ENCODE results near the gene WFIKKN1. TPM values are rescaled to one million over a fixed set of nuclear protein-coding genes. Genes with fewer than 3 reads are reported as not detected.

Gene WFIKKN1
- total and polyA plus RNA-seq, 2 of the 13 experiments (the other 11 are each of a cell fraction or from before 2014, with no cell fraction given) = 1.7 to 4.9 TPM

DNA sequence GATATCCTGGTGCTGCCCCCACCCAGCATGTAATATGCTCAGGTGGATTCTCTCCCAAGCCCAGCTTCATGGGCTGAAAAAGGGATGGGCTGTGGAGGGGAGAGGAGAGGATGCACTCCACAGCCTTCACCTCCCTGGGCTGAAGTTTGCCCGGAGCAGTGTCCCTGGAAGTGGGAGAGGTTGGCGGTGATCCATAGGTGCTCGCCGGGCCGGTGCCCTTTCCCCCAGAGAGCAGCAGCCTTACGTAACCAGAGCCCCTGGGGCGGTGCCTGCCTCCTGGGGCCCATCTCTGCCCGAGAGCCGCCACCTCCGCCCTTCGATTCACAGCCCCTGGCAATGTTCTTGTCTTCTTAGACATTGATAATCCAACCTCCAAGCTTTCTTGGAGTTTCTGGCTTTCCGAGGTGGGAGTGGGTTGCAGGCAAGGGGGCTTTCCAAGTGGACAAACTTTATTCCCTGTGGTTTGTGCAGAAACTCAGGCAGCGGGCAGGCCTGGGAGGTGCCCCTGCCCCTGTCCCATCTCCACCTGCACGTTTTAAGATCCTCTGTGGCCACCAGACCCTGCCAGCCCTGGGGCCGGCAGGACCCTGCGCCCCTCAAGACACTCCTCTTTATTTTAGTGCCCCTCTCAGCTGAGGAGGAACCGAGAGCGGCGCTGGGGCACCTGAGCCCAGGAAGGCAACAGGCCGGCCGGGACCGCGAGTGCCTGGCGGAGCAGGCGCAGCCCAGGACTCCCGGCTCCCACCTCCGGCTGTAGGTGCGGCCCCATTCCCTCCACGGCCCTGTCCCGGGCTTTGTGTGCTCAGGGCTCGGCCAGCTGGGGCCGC is 15.3 kb downstream of the WFIKKN1 start (continued):
- TF ChIP-seq, protein P1, sequence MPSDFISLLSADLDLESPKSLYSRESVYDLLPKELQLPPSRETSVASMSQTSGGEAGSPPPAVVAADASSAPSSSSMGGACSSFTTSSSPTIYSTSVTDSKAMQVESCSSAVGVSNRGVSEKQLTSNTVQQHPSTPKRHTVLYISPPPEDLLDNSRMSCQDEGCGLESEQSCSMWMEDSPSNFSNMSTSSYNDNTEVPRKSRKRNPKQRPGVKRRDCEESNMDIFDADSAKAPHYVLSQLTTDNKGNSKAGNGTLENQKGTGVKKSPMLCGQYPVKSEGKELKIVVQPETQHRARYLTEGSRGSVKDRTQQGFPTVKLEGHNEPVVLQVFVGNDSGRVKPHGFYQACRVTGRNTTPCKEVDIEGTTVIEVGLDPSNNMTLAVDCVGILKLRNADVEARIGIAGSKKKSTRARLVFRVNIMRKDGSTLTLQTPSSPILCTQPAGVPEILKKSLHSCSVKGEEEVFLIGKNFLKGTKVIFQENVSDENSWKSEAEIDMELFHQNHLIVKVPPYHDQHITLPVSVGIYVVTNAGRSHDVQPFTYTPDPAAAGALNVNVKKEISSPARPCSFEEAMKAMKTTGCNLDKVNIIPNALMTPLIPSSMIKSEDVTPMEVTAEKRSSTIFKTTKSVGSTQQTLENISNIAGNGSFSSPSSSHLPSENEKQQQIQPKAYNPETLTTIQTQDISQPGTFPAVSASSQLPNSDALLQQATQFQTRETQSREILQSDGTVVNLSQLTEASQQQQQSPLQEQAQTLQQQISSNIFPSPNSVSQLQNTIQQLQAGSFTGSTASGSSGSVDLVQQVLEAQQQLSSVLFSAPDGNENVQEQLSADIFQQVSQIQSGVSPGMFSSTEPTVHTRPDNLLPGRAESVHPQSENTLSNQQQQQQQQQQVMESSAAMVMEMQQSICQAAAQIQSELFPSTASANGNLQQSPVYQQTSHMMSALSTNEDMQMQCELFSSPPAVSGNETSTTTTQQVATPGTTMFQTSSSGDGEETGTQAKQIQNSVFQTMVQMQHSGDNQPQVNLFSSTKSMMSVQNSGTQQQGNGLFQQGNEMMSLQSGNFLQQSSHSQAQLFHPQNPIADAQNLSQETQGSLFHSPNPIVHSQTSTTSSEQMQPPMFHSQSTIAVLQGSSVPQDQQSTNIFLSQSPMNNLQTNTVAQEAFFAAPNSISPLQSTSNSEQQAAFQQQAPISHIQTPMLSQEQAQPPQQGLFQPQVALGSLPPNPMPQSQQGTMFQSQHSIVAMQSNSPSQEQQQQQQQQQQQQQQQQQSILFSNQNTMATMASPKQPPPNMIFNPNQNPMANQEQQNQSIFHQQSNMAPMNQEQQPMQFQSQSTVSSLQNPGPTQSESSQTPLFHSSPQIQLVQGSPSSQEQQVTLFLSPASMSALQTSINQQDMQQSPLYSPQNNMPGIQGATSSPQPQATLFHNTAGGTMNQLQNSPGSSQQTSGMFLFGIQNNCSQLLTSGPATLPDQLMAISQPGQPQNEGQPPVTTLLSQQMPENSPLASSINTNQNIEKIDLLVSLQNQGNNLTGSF (CRISPR knock-in tag; IDR thresholded peaks at IDR 0.05) = no peak
- TF ChIP-seq PLRG1 (conservative IDR thresholded peaks at IDR 0.05) (no peak), MZF1 (CRISPR knock-in tag; IDR thresholded peaks at IDR 0.05; ENCODE audit: borderline replicate concordance) (no peak), PBX3 (CRISPR knock-in tag; IDR thresholded peaks at IDR 0.05; ENCODE audit: borderline replicate concordance) (no peak), MEF2D (CRISPR knock-in tag; IDR thresholded peaks at IDR 0.05) (peak; percentile 71; the same call in 1 of the 2 replicates), ZNF484 (CRISPR knock-in tag; IDR thresholded peaks at IDR 0.05; ENCODE audit: borderline replicate concordance, low read depth) (no peak), MTF1 (CRISPR knock-in tag; IDR thresholded peaks at IDR 0.05) (no peak), ZNF207 (IDR thresholded peaks at IDR 0.05; ENCODE audit: borderline replicate concordance) (no peak), ZSCAN29 (CRISPR knock-in tag; conservative IDR thresholded peaks at IDR 0.05) (no peak), SUZ12 (IDR thresholded peaks at IDR 0.05; ENCODE audit: low read depth, low read length) (no peak), ZMYM2 (CRISPR knock-in tag; IDR thresholded peaks at IDR 0.05) (no peak), ZNF333 (CRISPR knock-in tag; IDR thresholded peaks at IDR 0.05; ENCODE audit: borderline replicate concordance) (no peak), RORA (CRISPR knock-in tag; IDR thresholded peaks at IDR 0.05) (no peak)
- TF ChIP-seq, protein P2, sequence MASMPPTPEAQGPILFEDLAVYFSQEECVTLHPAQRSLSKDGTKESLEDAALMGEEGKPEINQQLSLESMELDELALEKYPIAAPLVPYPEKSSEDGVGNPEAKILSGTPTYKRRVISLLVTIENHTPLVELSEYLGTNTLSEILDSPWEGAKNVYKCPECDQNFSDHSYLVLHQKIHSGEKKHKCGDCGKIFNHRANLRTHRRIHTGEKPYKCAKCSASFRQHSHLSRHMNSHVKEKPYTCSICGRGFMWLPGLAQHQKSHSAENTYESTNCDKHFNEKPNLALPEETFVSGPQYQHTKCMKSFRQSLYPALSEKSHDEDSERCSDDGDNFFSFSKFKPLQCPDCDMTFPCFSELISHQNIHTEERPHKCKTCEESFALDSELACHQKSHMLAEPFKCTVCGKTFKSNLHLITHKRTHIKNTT (CRISPR knock-in tag; IDR thresholded peaks at IDR 0.05) = no peak
- TF ChIP-seq, protein P3, sequence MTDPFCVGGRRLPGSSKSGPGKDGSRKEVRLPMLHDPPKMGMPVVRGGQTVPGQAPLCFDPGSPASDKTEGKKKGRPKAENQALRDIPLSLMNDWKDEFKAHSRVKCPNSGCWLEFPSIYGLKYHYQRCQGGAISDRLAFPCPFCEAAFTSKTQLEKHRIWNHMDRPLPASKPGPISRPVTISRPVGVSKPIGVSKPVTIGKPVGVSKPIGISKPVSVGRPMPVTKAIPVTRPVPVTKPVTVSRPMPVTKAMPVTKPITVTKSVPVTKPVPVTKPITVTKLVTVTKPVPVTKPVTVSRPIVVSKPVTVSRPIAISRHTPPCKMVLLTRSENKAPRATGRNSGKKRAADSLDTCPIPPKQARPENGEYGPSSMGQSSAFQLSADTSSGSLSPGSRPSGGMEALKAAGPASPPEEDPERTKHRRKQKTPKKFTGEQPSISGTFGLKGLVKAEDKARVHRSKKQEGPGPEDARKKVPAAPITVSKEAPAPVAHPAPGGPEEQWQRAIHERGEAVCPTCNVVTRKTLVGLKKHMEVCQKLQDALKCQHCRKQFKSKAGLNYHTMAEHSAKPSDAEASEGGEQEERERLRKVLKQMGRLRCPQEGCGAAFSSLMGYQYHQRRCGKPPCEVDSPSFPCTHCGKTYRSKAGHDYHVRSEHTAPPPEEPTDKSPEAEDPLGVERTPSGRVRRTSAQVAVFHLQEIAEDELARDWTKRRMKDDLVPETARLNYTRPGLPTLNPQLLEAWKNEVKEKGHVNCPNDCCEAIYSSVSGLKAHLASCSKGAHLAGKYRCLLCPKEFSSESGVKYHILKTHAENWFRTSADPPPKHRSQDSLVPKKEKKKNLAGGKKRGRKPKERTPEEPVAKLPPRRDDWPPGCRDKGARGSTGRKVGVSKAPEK (CRISPR knock-in tag; IDR thresholded peaks at IDR 0.05; ENCODE audit: borderline replicate concordance) = no peak
- TF ChIP-seq, protein P4, sequence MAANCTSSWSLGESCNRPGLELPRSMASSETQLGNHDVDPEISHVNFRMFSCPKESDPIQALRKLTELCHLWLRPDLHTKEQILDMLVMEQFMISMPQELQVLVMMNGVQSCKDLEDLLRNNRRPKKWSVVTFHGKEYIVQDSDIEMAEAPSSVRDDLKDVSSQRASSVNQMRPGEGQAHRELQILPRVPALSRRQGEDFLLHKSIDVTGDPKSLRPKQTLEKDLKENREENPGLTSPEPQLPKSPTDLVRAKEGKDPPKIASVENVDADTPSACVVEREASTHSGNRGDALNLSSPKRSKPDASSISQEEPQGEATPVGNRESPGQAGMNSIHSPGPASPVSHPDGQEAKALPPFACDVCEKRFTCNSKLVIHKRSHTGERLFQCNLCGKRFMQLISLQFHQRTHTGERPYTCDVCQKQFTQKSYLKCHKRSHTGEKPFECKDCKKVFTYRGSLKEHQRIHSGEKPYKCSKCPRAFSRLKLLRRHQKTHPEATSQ (CRISPR knock-in tag; IDR thresholded peaks at IDR 0.05; ENCODE audit: borderline replicate concordance) = no peak
